GM19467 (cell line): ENCODE data around the gene CALCB.
"Not testable (repeated sequence)": the region's sequence is repeated elsewhere in the genome, so short reads cannot be mapped to it uniquely, and the experiment has no call there.

Experiments used
- ATAC-seq: cut with Tn5 transposase; IDR thresholded peaks from one replicate; pipeline ENCODE4 v1.9.1; 2021; ENCODE audit warnings: mild to moderate bottlenecking, moderate library complexity; ENCODE audit not compliant: unreplicated experiment

CALCB gene, protein sequence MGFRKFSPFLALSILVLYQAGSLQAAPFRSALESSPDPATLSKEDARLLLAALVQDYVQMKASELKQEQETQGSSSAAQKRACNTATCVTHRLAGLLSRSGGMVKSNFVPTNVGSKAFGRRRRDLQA

DNA sequence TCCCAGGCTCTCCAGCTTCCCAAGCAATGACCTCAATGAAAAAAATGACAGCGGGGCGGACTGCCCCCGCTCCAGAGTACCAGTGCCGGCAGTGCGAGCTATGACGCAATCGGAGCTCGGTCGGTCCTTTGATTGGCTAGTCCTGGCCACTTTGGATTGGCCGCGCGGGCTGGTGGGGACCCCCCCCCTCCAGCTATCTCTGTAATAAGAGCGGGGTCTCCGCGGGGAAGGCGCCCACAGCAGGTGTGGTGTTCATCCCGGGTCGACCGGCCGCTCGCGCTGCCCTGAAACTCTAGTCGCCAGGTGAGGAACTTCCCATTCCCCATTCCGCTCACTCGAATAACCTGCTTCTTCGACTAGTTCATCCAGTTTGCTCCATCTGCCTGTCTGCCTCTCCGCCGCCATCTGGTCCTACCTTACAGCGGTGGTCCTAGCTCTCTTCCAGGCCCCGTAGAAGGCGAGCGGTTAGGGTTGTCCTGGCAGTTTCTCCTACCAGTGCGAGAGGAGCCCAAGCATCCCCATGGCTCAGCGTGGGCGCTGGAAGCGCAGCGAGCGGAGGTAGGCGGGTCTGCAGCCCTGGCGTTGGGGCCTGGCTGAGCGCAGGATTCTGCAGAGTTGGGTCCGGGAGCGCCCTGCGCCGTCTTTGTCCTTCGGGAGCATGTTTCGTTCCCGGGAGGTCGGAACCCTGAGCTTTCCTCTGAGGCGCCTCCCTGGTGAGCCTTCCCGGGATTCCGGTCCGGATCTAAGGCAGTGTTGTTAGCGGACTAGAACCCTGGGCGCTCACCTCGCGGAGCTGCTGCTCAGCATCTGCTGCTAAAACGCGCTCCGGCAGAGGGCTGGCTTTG lies at the start of gene CALCB:
Gene CALCB, plus strand, starts transcription at position 233 of the 845 bp plus-strand sequence. CDS start 1,126 bp downstream, outside the sequence.
- ATAC-seq = no peak

DNA sequence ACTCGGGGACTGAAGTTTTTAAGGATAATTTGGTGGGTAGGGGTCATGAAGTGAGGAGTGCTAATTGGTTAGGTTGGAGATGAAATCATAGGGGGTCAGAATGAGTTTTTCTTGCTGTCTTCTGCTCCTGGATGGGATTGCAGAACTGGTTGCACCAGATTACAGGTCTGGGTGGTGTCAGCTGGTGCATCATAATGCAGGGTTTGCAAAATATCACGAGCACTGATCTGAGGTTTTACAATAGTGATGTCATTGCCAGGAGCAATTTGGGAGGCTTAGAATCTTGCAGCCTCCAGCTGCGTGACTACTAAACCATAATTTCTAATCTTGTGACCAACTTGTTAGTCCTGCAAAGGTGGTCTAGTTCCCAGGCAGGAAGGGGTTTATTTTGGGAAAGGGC lies 46.4 kb upstream of the CALCB start:
- no peak for ATAC-seq

DNA sequence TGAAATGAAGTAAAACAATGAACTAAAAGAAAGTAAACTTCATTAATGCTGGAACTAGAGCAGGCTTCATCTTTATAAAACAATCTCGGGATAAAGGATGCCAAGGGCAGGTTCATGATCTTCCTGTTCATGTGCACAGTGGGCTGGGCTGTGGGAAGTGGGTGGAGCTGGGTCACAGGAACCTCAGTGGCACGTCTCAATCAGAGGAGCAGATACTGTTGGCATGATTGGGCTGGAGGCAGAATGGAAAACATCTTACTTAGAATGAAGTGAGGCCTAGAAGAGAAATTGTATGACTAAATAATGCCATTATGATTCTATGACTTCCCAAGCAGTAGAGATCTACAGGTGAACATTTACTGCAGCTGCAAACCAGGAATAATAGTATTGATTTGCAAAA lies 45.4 kb upstream of the CALCB start:
- ATAC-seq = no peak

- ATAC-seq = no peak
Measured at GRCh38 chr11:15028379-15028778, 45.0 kb upstream of the CALCB start.

GRCh38 chr11:15031945-15032344 lies 41.4 kb upstream of the CALCB start:
- not testable (repeated sequence) for ATAC-seq

DNA sequence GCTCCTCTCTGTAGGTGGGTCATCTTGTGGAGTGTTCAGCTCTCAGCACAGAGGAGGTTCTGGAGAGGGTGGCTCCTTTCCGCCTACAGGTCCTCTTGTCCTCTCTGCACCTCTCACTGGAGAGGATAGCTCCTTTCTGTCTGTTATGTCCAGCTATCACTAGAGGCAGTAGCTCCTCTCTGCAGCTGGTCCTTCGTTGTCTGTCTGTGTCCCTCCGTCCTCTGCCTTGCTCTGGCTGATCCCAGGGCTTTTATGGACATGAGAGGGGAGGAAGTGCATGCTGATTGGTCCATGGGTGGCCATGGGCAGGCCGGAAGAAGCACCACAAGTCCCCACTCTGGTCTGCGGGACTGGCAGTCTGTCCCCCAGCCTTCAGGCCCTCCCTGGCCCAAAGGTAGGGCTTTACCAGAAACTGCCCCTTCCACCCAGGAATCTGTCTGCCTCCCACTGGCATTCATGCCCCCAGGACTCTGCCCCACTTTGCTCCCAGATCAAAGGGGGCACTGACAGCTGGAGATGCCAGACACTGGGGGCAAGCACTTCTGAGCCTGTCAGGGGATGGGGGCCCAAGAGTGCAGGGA lies 38.6 kb upstream of the CALCB start:
- ATAC-seq = no peak

GRCh38 chr11:15035283-15035682 lies 38.1 kb upstream of the CALCB start:
- ATAC-seq = no peak

DNA sequence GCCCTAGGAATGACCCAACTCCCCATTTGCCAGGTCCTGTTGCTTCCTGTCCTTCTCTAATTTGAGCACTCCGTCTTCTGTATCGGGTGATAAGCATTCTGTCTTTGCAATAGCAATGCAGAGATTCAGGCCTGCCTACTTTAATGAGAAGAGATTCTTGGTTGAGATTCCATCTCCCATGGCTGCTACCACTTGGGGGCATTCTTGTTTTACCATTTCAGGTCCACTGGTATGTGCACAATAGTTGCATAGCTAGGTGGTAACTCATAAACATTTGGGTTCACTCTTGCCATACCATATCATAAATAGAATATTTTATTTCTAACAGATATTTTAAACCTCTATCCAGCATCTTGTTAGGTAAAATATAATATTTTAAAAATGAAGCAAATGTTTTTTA lies 34.4 kb upstream of the CALCB start:
- ATAC-seq = no peak

DNA sequence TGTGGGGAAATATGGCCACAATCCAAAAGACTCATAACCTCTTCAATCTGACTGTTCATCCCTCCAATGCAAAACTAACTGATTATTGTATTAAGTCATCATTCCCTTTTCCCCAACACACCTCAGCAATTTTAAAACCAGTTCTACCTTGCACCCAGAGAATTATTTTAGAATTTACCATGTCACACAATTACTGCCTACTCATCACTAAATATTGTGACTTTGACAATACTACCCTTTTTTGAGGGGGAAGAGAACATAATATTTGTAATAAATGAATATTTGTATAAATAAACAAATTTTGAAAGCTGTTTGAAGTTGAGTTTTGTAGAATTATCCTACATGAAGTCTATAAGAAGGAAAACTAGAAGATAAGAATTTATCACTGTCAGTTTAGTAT lies 28.2 kb upstream of the CALCB start:
- ATAC-seq = no peak

- ATAC-seq = no peak
Measured at GRCh38 chr11:15045891-15046290, 27.5 kb upstream of the CALCB start.

- ATAC-seq = not testable (repeated sequence)
Measured at GRCh38 chr11:15046673-15047072, 26.7 kb upstream of the CALCB start.

GRCh38 chr11:15048616-15049015 lies 24.8 kb upstream of the CALCB start:
- ATAC-seq = no peak

- ATAC-seq = no peak
Measured at GRCh38 chr11:15053191-15053685, 20.2 kb upstream of the CALCB start.

DNA sequence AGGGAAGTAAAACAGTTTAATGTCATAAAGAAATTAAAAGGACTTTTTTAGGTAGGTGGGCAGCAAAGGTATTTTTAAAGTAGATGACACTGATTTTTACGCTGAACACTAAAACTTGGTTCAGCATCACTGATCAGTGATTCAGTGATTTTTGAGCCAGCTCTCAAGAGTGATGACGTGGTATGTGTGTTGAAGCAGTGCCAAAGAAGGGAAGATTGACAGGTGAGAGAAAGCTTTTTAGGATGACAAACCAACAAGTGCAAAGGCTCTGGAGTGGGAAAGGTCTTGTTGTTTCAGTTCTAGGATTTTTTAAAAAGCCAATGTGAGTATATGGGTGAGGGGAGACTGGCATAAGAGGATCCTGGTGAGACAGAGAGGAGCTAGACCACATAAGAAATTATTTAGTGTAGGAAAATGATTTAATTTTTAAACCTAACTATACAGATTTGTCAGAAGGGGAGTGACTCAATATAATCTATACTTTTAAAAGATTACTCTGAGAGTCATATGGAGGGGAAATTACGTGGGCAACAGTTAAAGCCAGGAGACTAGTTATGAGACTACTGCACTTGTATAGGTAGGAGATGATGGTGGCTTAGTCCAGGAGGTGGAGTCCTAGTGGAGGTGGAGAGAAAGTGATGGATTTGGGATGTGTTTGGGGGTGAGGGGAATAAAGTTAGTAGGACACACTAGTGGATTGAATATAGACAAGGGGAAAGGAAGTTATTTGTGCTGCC lies 17.6 kb upstream of the CALCB start:
- no peak for ATAC-seq

- ATAC-seq = no peak
Measured at GRCh38 chr11:15057329-15057728, 16.1 kb upstream of the CALCB start.

- ATAC-seq = no peak
Measured at GRCh38 chr11:15059132-15059915, 14.1 kb upstream of the CALCB start.

- no peak for ATAC-seq
Measured at GRCh38 chr11:15062599-15062998, 10.8 kb upstream of the CALCB start.

DNA sequence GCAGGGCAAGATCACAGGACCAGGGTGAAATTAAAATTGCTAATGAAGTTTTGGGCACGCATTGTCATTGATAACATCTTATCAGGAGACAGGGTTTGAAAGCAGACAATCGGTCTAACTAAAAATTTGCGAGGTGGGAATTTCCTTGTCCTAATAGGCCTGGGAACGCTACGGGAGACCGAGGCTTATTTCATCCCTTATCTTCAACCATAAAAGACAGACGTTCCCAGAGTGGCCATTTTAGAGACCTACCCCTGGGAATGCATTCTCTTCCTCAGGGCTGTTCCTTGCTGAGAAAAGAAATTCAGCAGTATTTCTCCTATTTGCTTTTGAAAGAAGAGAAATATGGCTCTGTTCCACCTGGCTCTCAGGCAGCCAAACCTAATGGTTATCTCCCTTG lies 3.6 kb upstream of the CALCB start:
- ATAC-seq = not testable (repeated sequence)

DNA sequence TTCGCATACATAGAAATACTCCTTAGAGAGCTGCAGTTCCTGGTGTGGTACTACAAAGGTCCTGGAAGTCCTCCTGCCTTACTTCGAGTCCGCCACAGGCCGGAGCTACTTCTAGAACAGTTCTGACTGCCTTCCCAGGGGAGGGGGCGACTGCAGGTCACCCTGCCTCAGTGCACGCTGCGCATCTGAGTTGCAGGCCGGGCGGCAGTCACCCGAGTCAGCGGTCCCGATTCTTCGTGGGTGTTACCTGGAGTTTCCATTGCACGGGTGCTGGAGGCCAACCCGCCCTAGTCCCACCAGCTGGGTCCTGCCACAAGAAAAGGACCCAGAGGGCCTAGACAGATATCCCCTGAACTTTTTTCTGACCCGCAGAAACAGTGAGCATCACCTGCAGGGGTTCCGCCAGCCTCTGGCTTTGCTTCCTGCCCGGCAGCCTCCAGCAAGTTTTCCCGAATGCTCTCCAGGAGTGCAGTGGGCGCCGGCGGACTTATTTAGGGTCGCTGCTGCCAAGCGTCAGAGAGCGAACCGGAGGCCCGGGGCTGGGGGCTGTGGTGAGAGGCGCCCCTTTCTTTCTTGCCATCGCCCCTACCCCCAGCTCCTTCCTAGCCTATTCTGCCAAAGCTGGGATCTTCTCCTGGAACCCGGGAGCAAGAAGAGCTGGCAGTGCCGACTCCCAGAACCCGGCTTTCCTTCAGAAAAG lies 1.7 kb upstream of the CALCB start:
- ATAC-seq = no peak

GRCh38 chr11:15072551-15073143 lies 746 bp upstream of the CALCB start:
- ATAC-seq = no peak
